ENCODE measurements around the gene DDX43. TPM values are rescaled to one million over a fixed set of nuclear protein-coding genes. Genes with fewer than 3 reads are reported as not detected.
"Not testable (repeated sequence)": the region's sequence is repeated elsewhere in the genome, so short reads cannot be mapped to it uniquely, and the experiment has no call there.

The DDX43 gene
- polyA plus RNA-seq, 1 donor from 2014 or later, result not detected

- no peak overlapping the region for H3K9ac ChIP-seq (ENCODE audit: low read length)
- H2AFZ ChIP-seq (ENCODE audit: low read depth, low read length), result no peak overlapping the region
- H3K36me3 ChIP-seq (ENCODE audit: insufficient read depth, low read length), result no peaks in the 10 kb centered on the region
- H3F3A ChIP-seq (ENCODE audit: insufficient read depth, low read length, poor library complexity, severe bottlenecking), result no peaks in the 10 kb centered on the region
- peaks cover 13% of the 10 kb centered on the region for H3K27me3 ChIP-seq (ENCODE audit: insufficient read depth, low read depth, low read length)
- no peak overlapping the region for H3K27ac ChIP-seq (ENCODE audit: low read length)
- no peaks in the 10 kb centered on the region for H3K9me3 ChIP-seq (ENCODE audit: low read length)
- H3K4me2 ChIP-seq (ENCODE audit: low read length), result no peak overlapping the region
- H3K79me2 ChIP-seq (replicated peaks; ENCODE audit: insufficient read depth, low read length), result no peaks in the 10 kb centered on the region
- no peak overlapping the region for H3K4me3 ChIP-seq (ENCODE audit: low read length)
- H3K9me2 ChIP-seq (ENCODE audit: insufficient read depth, low read length), result no peaks in the 10 kb centered on the region
- TF ChIP-seq CTCF (IDR thresholded peaks at IDR 0.05; ENCODE audit: poor library complexity, severe bottlenecking), result no peak
- TF ChIP-seq POLR2AphosphoS5 (IDR thresholded peaks at IDR 0.05), result no peak
- no peak for TF ChIP-seq SMC3 (conservative IDR thresholded peaks at IDR 0.05; ENCODE audit: poor library complexity)
- TF ChIP-seq EZH2 (IDR thresholded peaks at IDR 0.05; ENCODE audit: borderline replicate concordance, insufficient read depth, low read length, poor library complexity, severe bottlenecking), result no peak
- H4K20me1 ChIP-seq (ENCODE audit: insufficient read depth), result no peaks in the 10 kb centered on the region
These were observed 3.0 kb upstream of the DDX43 start for GRCh38 chr6:73391675-73392074.

DNA sequence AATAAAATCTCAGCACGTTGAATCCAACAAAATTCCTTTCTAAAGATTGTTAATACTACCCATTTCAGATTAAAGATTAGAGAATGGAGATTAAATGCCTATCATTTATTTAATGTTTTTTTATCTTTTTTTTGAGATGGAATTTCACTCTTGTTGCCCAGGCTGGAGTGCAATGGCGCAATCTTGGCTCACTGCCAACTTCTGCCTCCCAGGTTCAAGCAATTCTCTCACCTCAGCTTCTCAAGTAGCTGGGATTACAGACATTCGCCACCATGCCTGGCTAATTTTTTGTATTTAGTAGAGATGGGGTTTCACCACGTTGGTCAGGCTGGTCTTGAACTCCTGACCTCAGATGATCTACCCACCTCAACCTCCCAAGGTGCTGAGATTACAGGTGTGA is 2.4 kb upstream of the DDX43 start:
- H2AFZ ChIP-seq (ENCODE audit: low read depth, low read length); H3K79me2 ChIP-seq (replicated peaks; ENCODE audit: insufficient read depth, low read length); H3K9me3 ChIP-seq (ENCODE audit: low read length); H3K4me2 ChIP-seq (ENCODE audit: low read length); H3K27ac ChIP-seq (ENCODE audit: low read length); H3K9ac ChIP-seq (ENCODE audit: low read length); H3K4me3 ChIP-seq (ENCODE audit: low read length); H3K36me3 ChIP-seq (ENCODE audit: insufficient read depth, low read length); H4K20me1 ChIP-seq (ENCODE audit: insufficient read depth); H3K9me2 ChIP-seq (ENCODE audit: insufficient read depth, low read length); H3F3A ChIP-seq (ENCODE audit: insufficient read depth, low read length, poor library complexity, severe bottlenecking): not testable (repeated sequence)
- H3K27me3 ChIP-seq (ENCODE audit: insufficient read depth, low read depth, low read length), result peaks cover 13% of the 10 kb centered on the region

DNA sequence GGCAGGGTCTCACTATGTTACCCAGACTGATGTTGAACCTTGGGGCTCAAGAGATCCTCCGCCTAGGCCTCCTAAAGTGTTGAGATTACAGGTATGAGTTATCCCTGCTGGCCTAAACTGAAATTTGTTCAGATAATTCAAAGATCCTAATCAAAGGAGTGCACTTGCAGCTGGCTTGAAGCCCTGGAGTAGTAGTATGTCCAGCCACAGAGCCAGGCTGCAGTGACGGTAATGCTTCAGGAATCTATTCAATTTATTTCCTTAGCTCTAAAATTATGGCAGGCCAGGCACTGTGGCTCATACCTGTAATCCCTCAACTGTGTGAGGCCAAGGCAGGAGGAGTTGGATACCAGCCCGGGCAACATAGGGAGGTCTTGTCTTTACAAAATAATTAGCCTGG is 1.4 kb upstream of the DDX43 start:
- no peak overlapping the region for H3K4me2 ChIP-seq (ENCODE audit: low read length)

More for the DNA sequence above, 1.4 kb upstream of the DDX43 start:
- no peak overlapping the region for H3K9ac ChIP-seq (ENCODE audit: low read length)
- no peaks in the 10 kb centered on the region for H3K36me3 ChIP-seq (ENCODE audit: insufficient read depth, low read length)
- no peaks in the 10 kb centered on the region for H3K9me3 ChIP-seq (ENCODE audit: low read length)
- no peak overlapping the region for H3K4me3 ChIP-seq (ENCODE audit: low read length)
- H3K27me3 ChIP-seq (ENCODE audit: insufficient read depth, low read depth, low read length), result peaks cover 11% of the 10 kb centered on the region
- no peak overlapping the region for H3K27ac ChIP-seq (ENCODE audit: low read length)
- no peak overlapping the region for H2AFZ ChIP-seq (ENCODE audit: low read depth, low read length)
- no peaks in the 10 kb centered on the region for H3K79me2 ChIP-seq (replicated peaks; ENCODE audit: insufficient read depth, low read length)
- no peaks in the 10 kb centered on the region for H3K9me2 ChIP-seq (ENCODE audit: insufficient read depth, low read length)
- TF ChIP-seq, protein P1, sequence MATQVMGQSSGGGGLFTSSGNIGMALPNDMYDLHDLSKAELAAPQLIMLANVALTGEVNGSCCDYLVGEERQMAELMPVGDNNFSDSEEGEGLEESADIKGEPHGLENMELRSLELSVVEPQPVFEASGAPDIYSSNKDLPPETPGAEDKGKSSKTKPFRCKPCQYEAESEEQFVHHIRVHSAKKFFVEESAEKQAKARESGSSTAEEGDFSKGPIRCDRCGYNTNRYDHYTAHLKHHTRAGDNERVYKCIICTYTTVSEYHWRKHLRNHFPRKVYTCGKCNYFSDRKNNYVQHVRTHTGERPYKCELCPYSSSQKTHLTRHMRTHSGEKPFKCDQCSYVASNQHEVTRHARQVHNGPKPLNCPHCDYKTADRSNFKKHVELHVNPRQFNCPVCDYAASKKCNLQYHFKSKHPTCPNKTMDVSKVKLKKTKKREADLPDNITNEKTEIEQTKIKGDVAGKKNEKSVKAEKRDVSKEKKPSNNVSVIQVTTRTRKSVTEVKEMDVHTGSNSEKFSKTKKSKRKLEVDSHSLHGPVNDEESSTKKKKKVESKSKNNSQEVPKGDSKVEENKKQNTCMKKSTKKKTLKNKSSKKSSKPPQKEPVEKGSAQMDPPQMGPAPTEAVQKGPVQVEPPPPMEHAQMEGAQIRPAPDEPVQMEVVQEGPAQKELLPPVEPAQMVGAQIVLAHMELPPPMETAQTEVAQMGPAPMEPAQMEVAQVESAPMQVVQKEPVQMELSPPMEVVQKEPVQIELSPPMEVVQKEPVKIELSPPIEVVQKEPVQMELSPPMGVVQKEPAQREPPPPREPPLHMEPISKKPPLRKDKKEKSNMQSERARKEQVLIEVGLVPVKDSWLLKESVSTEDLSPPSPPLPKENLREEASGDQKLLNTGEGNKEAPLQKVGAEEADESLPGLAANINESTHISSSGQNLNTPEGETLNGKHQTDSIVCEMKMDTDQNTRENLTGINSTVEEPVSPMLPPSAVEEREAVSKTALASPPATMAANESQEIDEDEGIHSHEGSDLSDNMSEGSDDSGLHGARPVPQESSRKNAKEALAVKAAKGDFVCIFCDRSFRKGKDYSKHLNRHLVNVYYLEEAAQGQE (IDR thresholded peaks at IDR 0.05; ENCODE audit: borderline replicate concordance), result no peak
- TF ChIP-seq EZH2 (IDR thresholded peaks at IDR 0.05; ENCODE audit: borderline replicate concordance, insufficient read depth, low read length, poor library complexity, severe bottlenecking), result no peak
- no peak for TF ChIP-seq RAD21 (conservative IDR thresholded peaks at IDR 0.05)
- TF ChIP-seq POLR2AphosphoS5 (IDR thresholded peaks at IDR 0.05), result no peak
- no peak for TF ChIP-seq SMC3 (conservative IDR thresholded peaks at IDR 0.05; ENCODE audit: poor library complexity)
- no peak for TF ChIP-seq TAF1 (IDR thresholded peaks at IDR 0.05; ENCODE audit: low read depth)
- TF ChIP-seq EP300 (conservative IDR thresholded peaks at IDR 0.05; ENCODE audit: poor library complexity, severe bottlenecking), result no peak
- TF ChIP-seq MXI1 (conservative IDR thresholded peaks at IDR 0.05; ENCODE audit: poor library complexity, severe bottlenecking), result no peak
- TF ChIP-seq CTCF (IDR thresholded peaks at IDR 0.05; ENCODE audit: poor library complexity, severe bottlenecking), result no peak
- H3F3A ChIP-seq (ENCODE audit: insufficient read depth, low read length, poor library complexity, severe bottlenecking), result no peaks in the 10 kb centered on the region
- no peaks in the 10 kb centered on the region for H4K20me1 ChIP-seq (ENCODE audit: insufficient read depth)
